H9 (cell line): Measurements from ENCODE around the gene MAN1A2. TPM values are rescaled to one million over a fixed set of nuclear protein-coding genes. Genes with fewer than 3 reads are reported as not detected.

Experiments used
- DNase-seq: peaks from one replicate; pipeline ENCODE4 v3.0.0-alpha.2; 2017
- H2AFZ ChIP-seq: one replicate; pipeline ENCODE4 v1.6.1; 2013; ENCODE audit warnings: mild to moderate bottlenecking, low read length, control low read depth, moderate library complexity
- H2AK5ac ChIP-seq: 2 replicates; pipeline ENCODE4 v1.6.1; 2013; ENCODE audit warnings: low read length, control low read depth, mixed read lengths; ENCODE audit not compliant: insufficient read length
- H2BK120ac ChIP-seq: one replicate; pipeline ENCODE4 v1.6.1; 2013; ENCODE audit warnings: low read depth, mild to moderate bottlenecking, low read length, control low read depth, inconsistent platforms; ENCODE audit not compliant: poor library complexity, severe bottlenecking
- H2BK12ac ChIP-seq: 2 replicates; pipeline ENCODE4 v1.6.1; 2013; ENCODE audit warnings: low read length, control low read depth, mixed read lengths, low read depth; ENCODE audit not compliant: insufficient read length
- H2BK15ac ChIP-seq: 2 replicates; pipeline ENCODE4 v1.6.1; 2013; ENCODE audit warnings: low read depth, low read length, control low read depth
- H2BK20ac ChIP-seq: one replicate; pipeline ENCODE4 v1.6.1; 2013; ENCODE audit warnings: low read depth, mild to moderate bottlenecking, low read length, control low read depth, inconsistent platforms; ENCODE audit not compliant: poor library complexity, severe bottlenecking
- H2BK5ac ChIP-seq: 2 replicates; pipeline ENCODE4 v1.6.1; 2013; ENCODE audit warnings: low read length, control low read depth, mixed read lengths; ENCODE audit not compliant: insufficient read length
- H3K14ac ChIP-seq: 2 replicates; pipeline ENCODE4 v1.6.1; 2013; ENCODE audit warnings: low read length, control low read depth; ENCODE audit not compliant: insufficient read depth
- H3K18ac ChIP-seq: 2 replicates; pipeline ENCODE4 v1.6.1; 2013; ENCODE audit warnings: low read depth, mild to moderate bottlenecking, mixed read lengths, low read length, control low read depth; ENCODE audit not compliant: insufficient read length
- H3K23ac ChIP-seq: 2 replicates; pipeline ENCODE4 v1.6.1; 2013; ENCODE audit warnings: low read length, control low read depth, mixed read lengths, low read depth; ENCODE audit not compliant: insufficient read length
- H3K23me2 ChIP-seq: 2 replicates; pipeline ENCODE4 v1.6.1; 2013; ENCODE audit warnings: low read depth, mild to moderate bottlenecking, mixed read lengths, low read length, control low read depth; ENCODE audit not compliant: insufficient read length, poor library complexity, severe bottlenecking
- H3K27ac ChIP-seq: 2 replicates; pipeline ENCODE4 v1.5.1; 2013; ENCODE audit warnings: low read length, control low read depth, mixed read lengths, low read depth; ENCODE audit not compliant: insufficient read length
- H3K27me3 ChIP-seq: 2 replicates; pipeline ENCODE4 v1.6.1; 2013; ENCODE audit warnings: low read length, control low read depth, inconsistent platforms; ENCODE audit not compliant: insufficient read depth
- H3K4ac ChIP-seq: 2 replicates; pipeline ENCODE4 v1.6.1; 2013; ENCODE audit warnings: low read depth, mild to moderate bottlenecking, control low read depth, inconsistent platforms, low read length, moderate library complexity
- H3K4me1 ChIP-seq: 2 replicates; pipeline ENCODE4 v1.6.1; 2013; ENCODE audit warnings: low read length, control low read depth, inconsistent platforms; ENCODE audit not compliant: insufficient read depth
- H3K4me2 ChIP-seq: 2 replicates; pipeline ENCODE4 v1.6.1; 2013; ENCODE audit warnings: low read length, control low read depth, mixed read lengths; ENCODE audit not compliant: insufficient read length, insufficient read depth
- H3K56ac ChIP-seq: 2 replicates; pipeline ENCODE4 v1.6.1; 2013; ENCODE audit warnings: low read depth, mild to moderate bottlenecking, mixed read lengths, low read length, control low read depth; ENCODE audit not compliant: insufficient read length
- H3K79me1 ChIP-seq: 2 replicates; pipeline ENCODE4 v1.6.1; 2013; ENCODE audit warnings: low read depth, mild to moderate bottlenecking, moderate library complexity, low read length, control low read depth, inconsistent platforms; ENCODE audit not compliant: insufficient read depth, poor library complexity, severe bottlenecking
- H3K79me2 ChIP-seq: 2 replicates; pipeline ENCODE4 v1.6.1; 2013; ENCODE audit warnings: low read length, control low read depth, inconsistent platforms; ENCODE audit not compliant: insufficient read depth
- H3K9ac ChIP-seq: 2 replicates; pipeline ENCODE4 v1.6.1; 2013; ENCODE audit warnings: low read length, control low read depth, mixed read lengths; ENCODE audit not compliant: insufficient read length; ENCODE audit errors: extremely low read depth
- H3K9me3 ChIP-seq: one replicate; pipeline ENCODE4 v1.6.1; 2013; ENCODE audit warnings: low read depth, low read length, inconsistent platforms; ENCODE audit not compliant: control insufficient read depth
- H3T11ph ChIP-seq: one replicate; pipeline ENCODE4 v1.6.1; 2013; ENCODE audit warnings: mild to moderate bottlenecking, low read length, control low read depth, inconsistent platforms
- H4K20me1 ChIP-seq: one replicate; pipeline ENCODE4 v1.6.1; 2013; ENCODE audit not compliant: control insufficient read depth, insufficient read length, insufficient read depth
- H4K5ac ChIP-seq: 2 replicates; pipeline ENCODE4 v1.6.1; 2013; ENCODE audit warnings: low read depth, mild to moderate bottlenecking, mixed read lengths, low read length, control low read depth; ENCODE audit not compliant: insufficient read length
- H4K8ac ChIP-seq: replicated peaks from 2 replicates; pipeline ENCODE4 v1.6.1; 2013; ENCODE audit warnings: low read length, control low read depth, mixed read lengths, low read depth; ENCODE audit not compliant: insufficient read length
- H4K91ac ChIP-seq: 2 replicates; pipeline ENCODE4 v1.6.1; 2013; ENCODE audit warnings: low read depth, mild to moderate bottlenecking, moderate library complexity, mixed read lengths, low read length, control low read depth; ENCODE audit not compliant: insufficient read length
- H3K27ac Mint-ChIP-seq, 3 experiments: 2 replicates in 2 of 3; 3 replicates in 1 of 3; pipeline ENCODE4 v1.8.0; 2020 to 2021; ENCODE audit warnings: mixed read lengths in 3 of 3, mild to moderate bottlenecking in 1 of 3, moderate library complexity in 1 of 3
- H3K27me3 Mint-ChIP-seq: 2 replicates; pipeline ENCODE4 v1.8.0; 2021; ENCODE audit warnings: low read depth, mild to moderate bottlenecking, moderate library complexity, mixed read lengths
- H3K36me3 Mint-ChIP-seq, 3 experiments: 2 replicates in 2 of 3; 3 replicates in 1 of 3; pipeline ENCODE4 v1.8.0; 2020 to 2021; ENCODE audit warnings: low read depth in 3 of 3, mixed read lengths in 3 of 3; ENCODE audit not compliant: insufficient read depth in 1 of 3
- H3K4me1 Mint-ChIP-seq, 2 experiments: 2 replicates each; pipeline ENCODE4 v1.8.0; 2020; ENCODE audit warnings: mixed read lengths in 2 of 2
- H3K4me3 Mint-ChIP-seq, 2 experiments: 2 replicates in 1 of 2; 3 replicates in 1 of 2; pipeline ENCODE4 v1.8.0; 2020 to 2021; ENCODE audit warnings: mild to moderate bottlenecking in 2 of 2, mixed read lengths in 2 of 2, moderate library complexity in 1 of 2
- H3K9me3 Mint-ChIP-seq, 2 experiments: 2 replicates in 1 of 2; 3 replicates in 1 of 2; pipeline ENCODE4 v1.8.0; 2020; ENCODE audit warnings: mild to moderate bottlenecking in 2 of 2, mixed read lengths in 2 of 2, moderate library complexity in 1 of 2
- WGBS: extraction: QIAGEN DNeasy Blood & Tissue Kit; methylation state at CpG from one replicate; pipeline ENCODE4 v1.1.7; 2013; ENCODE audit warnings: missing lambda C conversion rate, low lambda C conversion rate, mixed read lengths; ENCODE audit not compliant: insufficient read length; ENCODE audit errors: extremely low coverage; 5-methylcytosine and 5-hydroxymethylcytosine counted together
- total RNA-seq: library from RNA; stranded (reverse); gene quantifications from 2 replicates; pipeline ENCODE4 v1.2.1, GENCODE V29; 2021
- TF ChIP-seq, protein P1 (sequence below): fragments of 200-600 bp; sonication (generic); conservative IDR thresholded peaks from 3 replicates; pipeline ENCODE4 v1.8.0; 2021; ENCODE audit warnings: antibody characterized with exemption, mild to moderate bottlenecking

The MAN1A2 gene
- total RNA-seq, 1 experiment from 2014 or later, result 24.0 TPM

DNA sequence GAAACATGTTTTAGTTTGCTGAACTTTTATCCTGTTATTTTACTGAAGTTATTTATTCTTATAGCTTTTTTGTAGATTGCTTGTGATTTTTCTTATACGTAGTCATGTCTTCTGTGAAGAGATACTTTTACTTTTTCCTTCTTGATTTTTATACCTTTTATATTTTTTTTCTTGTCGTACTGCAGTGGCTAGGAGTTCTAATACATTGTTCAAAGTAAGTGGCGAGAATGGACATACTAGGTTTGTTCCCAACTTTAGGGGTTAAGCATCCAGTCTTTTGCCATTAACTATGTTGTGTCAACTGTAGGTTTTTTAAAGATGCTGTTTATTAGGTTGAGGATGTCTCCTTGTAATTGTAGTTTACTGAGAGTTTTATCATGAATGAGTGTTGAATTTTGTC is 36.3 kb downstream of the MAN1A2 start:
- Histone ChIP-seq H3K4me2 (no peak overlapping the region), H2AFZ (no peak overlapping the region), H2BK5ac (no peak overlapping the region), H3K18ac (no peak overlapping the region), H3T11ph (no peak overlapping the region), H4K20me1 (no peaks in the 10 kb centered on the region), H4K5ac (no peak overlapping the region), H3K79me2 (no peaks in the 10 kb centered on the region), H2BK15ac (no peak overlapping the region), H3K4ac (no peak overlapping the region), H3K14ac (no peak overlapping the region), H3K4me1 (no peaks in the 10 kb centered on the region), H3K56ac (no peak overlapping the region), H3K27me3 (no peaks in the 10 kb centered on the region), H3K79me1 (no peaks in the 10 kb centered on the region), H3K27ac (no peak overlapping the region), H3K23me2 (no peaks in the 10 kb centered on the region), H4K8ac (no peak overlapping the region), H2BK20ac (no peak overlapping the region), H2AK5ac (no peak overlapping the region), H2BK12ac (no peak overlapping the region), H4K91ac (no peak overlapping the region), H3K9ac (no peak overlapping the region), H2BK120ac (no peak overlapping the region), H3K9me3 (no peaks in the 10 kb centered on the region), H3K23ac (no peak overlapping the region)
- WGBS, result no CpG with 5 or more reads among the region's 3 CpGs
- peaks cover 0 to 7% of the 10 kb centered on the region in 2 experiments; a peak in 2 of 4 replicates for H3K4me1 Mint-ChIP-seq
- H3K27me3 Mint-ChIP-seq, result no peaks in the 10 kb centered on the region
- DNase-seq, result no peak
- TF ChIP-seq, protein P1, sequence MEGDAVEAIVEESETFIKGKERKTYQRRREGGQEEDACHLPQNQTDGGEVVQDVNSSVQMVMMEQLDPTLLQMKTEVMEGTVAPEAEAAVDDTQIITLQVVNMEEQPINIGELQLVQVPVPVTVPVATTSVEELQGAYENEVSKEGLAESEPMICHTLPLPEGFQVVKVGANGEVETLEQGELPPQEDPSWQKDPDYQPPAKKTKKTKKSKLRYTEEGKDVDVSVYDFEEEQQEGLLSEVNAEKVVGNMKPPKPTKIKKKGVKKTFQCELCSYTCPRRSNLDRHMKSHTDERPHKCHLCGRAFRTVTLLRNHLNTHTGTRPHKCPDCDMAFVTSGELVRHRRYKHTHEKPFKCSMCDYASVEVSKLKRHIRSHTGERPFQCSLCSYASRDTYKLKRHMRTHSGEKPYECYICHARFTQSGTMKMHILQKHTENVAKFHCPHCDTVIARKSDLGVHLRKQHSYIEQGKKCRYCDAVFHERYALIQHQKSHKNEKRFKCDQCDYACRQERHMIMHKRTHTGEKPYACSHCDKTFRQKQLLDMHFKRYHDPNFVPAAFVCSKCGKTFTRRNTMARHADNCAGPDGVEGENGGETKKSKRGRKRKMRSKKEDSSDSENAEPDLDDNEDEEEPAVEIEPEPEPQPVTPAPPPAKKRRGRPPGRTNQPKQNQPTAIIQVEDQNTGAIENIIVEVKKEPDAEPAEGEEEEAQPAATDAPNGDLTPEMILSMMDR, result no peak
- H3K9me3 Mint-ChIP-seq, result peaks cover 13 to 14% of the 10 kb centered on the region in 2 experiments; a peak in 4 of 5 replicates
- no peak overlapping the region for H3K27ac Mint-ChIP-seq
- peaks cover 14 to 28% (median 26%) of the 10 kb centered on the region in 3 experiments for H3K36me3 Mint-ChIP-seq
- H3K4me3 Mint-ChIP-seq, result no peak overlapping the region
